NT2/D1 (cell line): Measurements from ENCODE around the gene TFPI2.

Experiments
- SUZ12 ChIP-seq: IDR thresholded peaks from 2 replicates; pipeline ENCODE4 v1.6.1; 2011; ENCODE audit not compliant: insufficient read length, insufficient read depth; ENCODE audit errors: extremely low read depth
- YY1 ChIP-seq: IDR thresholded peaks from 2 replicates; pipeline ENCODE4 v1.6.1; 2011; ENCODE audit not compliant: insufficient read length, insufficient read depth
- ZNF274 ChIP-seq: IDR thresholded peaks from 2 replicates; pipeline ENCODE4 v1.6.1; 2011; ENCODE audit warnings: mild to moderate bottlenecking, low read depth, low read length

DNA sequence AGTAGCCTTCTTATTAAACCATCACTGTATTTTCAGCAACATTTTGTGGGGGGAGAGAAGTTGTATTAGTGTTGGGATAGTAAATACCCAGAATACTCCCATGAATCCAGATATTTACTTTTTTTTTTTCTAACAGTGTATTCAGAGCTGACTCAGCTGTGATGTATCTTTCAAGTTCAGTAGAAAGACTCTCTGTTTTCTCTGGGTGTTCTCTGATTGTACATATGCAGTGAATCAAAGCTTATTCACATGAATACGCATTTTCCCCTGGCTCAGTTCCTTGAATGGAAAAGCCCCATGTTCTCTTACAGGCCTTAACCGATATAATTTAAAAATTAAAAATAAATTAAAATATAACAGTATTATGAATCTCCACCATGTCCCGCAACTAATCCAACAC, 1.3 kb downstream of the TFPI2 start:
- TF ChIP-seq YY1 (no peak), SUZ12 (no peak), ZNF274 (no peak)
